IgD-negative memory B cell (primary cell): ENCODE data around the gene TBRG1. TPM values are rescaled to one million over a fixed set of nuclear protein-coding genes. Genes with fewer than 3 reads are reported as not detected.

Experiments
- H3K27ac Mint-ChIP-seq, 3 donors: one replicate each; pipeline ENCODE4 v1.8.0; 2020 to 2022; ENCODE audit warnings: mild to moderate bottlenecking in 3 of 3, mixed read lengths in 3 of 3, moderate library complexity in 1 of 3
- H3K27me3 Mint-ChIP-seq: one replicate; pipeline ENCODE4 v1.8.0; 2021; ENCODE audit warnings: mixed read lengths
- H3K36me3 Mint-ChIP-seq: one replicate; pipeline ENCODE4 v1.8.0; 2020; ENCODE audit warnings: mild to moderate bottlenecking, mixed read lengths
- H3K4me1 Mint-ChIP-seq, 3 donors: one replicate each; pipeline ENCODE4 v1.8.0; 2020 to 2022; ENCODE audit warnings: mixed read lengths in 3 of 3, mild to moderate bottlenecking in 1 of 3
- H3K4me3 Mint-ChIP-seq, 4 donors: one replicate each; pipeline ENCODE4 v1.8.0; 2020 to 2022; ENCODE audit warnings: mild to moderate bottlenecking in 4 of 4, mixed read lengths in 4 of 4, moderate library complexity in 3 of 4
- H3K9me3 Mint-ChIP-seq, 3 donors: one replicate each; pipeline ENCODE4 v1.8.0; 2020 to 2021; ENCODE audit warnings: mixed read lengths in 3 of 3, mild to moderate bottlenecking in 1 of 3
- polyA plus RNA-seq: library from polyadenylated mRNA; unstranded; fragments of 300-500 nt; fragmentation: Illumina TruSeq; gene quantifications from one replicate; pipeline ENCODE4 v1.2.3, GENCODE V29; 2021

Gene TBRG1
- polyA plus RNA-seq, 1 donor from 2014 or later: 35.9 TPM

DNA sequence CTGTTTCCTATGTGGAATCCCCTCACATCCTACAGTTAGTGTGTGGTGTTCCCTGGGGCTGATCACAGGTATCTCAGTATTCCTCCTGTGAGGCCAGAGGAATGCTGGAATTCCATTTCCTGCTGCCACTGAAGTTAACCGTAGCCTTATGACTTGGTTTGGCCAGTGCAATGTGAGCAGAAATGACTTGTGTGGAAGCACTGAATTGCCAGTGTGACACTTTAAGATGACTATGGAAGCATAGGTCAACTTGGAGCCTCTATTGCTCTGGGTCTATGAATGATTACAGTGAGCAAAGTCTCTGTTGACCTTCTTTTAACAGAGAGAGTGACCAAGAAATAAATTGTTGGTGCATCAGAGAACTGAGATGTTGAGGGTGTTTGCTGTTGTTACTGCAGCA lies 16.5 kb downstream of the TBRG1 start:
- Mint-ChIP-seq H3K9me3 (no peaks in the 10 kb centered on the region), H3K4me3 (no peak overlapping the region), H3K27ac (no peak overlapping the region), H3K36me3 (peaks cover 4% of the 10 kb centered on the region), H3K27me3 (no peaks in the 10 kb centered on the region), H3K4me1 (no peaks in the 10 kb centered on the region)

DNA sequence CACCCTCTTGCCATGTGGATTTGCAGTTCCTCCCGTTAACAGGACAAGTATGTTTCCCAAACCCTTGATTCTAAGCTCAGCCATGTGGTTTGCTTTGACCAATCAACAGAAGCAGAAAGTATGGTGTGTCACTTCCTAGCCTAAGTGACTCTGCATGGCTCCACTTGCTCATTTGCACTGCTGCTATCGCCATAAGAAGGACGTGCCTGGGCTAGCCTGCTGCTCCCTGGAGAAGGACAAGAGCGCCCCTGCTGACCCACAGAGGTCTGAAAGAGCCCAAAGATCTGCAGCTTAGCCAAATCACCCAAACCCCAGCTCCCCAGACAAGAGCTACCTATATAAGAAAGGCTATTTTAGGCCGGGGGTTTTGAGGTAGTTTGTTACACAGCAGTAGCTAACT lies 18.0 kb downstream of the TBRG1 start:
- Mint-ChIP-seq H3K9me3 (no peaks in the 10 kb centered on the region), H3K4me3 (no peak overlapping the region), H3K27ac (no peak overlapping the region), H3K36me3 (peaks cover 4% of the 10 kb centered on the region), H3K27me3 (no peaks in the 10 kb centered on the region), H3K4me1 (peaks cover 0 to 5% (median 2%) of the 10 kb centered on the region in 3 donors)

DNA sequence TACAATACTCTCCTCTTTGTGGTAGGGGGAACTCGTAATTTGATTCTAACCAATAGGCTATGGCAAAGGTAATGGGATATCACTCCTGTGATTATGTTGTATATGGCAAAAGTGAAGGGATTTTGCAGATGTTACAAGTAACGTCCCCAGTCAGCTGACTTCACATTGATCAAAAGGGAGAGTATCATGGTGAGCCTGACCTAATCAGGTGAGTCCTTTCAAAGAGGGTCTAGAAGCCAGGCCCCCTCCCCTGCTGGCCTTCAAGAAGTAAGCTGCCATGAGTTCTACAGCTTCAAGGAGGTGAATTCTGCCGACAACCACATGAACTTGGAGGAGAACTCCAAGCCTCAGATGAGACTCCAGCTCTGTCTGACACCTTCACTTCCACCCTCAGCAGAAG lies 20.0 kb downstream of the TBRG1 start:
- H3K27me3 Mint-ChIP-seq: no peaks in the 10 kb centered on the region
- peaks cover 6% of the 10 kb centered on the region for H3K36me3 Mint-ChIP-seq
- H3K4me1 Mint-ChIP-seq: peaks cover 6 to 12% (median 8%) of the 10 kb centered on the region in 3 donors
- H3K9me3 Mint-ChIP-seq: no peaks in the 10 kb centered on the region
- H3K27ac Mint-ChIP-seq: peak overlapping the region in 1 of 3 donors; percentile 76
- no peak overlapping the region for H3K4me3 Mint-ChIP-seq

DNA sequence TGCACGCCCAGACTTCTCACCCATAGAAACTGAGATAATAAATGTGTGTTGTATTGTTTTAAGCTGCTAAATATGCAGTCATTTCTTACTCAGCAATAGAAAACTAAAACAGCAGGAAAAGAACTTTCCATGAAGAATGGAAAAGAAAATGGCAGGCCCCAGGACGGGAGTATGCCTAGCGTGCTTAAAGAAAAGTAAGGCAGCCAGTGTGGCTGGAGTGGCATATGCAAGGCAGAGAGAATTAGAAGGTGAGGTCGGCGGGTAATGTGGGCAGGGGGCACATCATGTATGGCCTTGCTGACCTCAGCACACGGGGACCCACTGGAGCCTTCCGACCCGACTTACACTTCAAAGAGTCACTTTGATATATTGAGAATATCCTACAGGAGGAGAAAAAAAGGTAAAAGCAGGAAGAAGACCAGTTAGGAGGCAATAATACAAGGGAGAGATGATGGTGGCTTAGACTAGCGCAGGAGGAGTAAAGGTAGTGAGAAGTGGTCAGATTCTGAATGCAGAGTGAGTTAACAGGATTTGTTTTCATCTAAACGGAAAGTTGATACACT lies 20.5 kb downstream of the TBRG1 start:
- peaks cover 6 to 12% (median 8%) of the 10 kb centered on the region in 3 donors for H3K4me1 Mint-ChIP-seq

GRCh38 chr11:124643605-124644425 lies 21.2 kb downstream of the TBRG1 start:
- Mint-ChIP-seq H3K4me3 (no peak overlapping the region), H3K9me3 (no peaks in the 10 kb centered on the region), H3K27me3 (no peaks in the 10 kb centered on the region), H3K4me1 (peaks cover 6 to 12% (median 8%) of the 10 kb centered on the region in 3 donors), H3K36me3 (peaks cover 6% of the 10 kb centered on the region), H3K27ac (no peak overlapping the region)

More for the DNA sequence above, 20.5 kb downstream of the TBRG1 start:
- Mint-ChIP-seq H3K27me3 (no peaks in the 10 kb centered on the region), H3K27ac (peak overlapping the region in 1 of 3 donors; percentile 76), H3K36me3 (peaks cover 6% of the 10 kb centered on the region), H3K9me3 (no peaks in the 10 kb centered on the region), H3K4me3 (no peak overlapping the region)

- H3K27ac Mint-ChIP-seq: no peak overlapping the region
- peaks cover 6% of the 10 kb centered on the region for H3K36me3 Mint-ChIP-seq
- peaks cover 6 to 12% (median 8%) of the 10 kb centered on the region in 3 donors for H3K4me1 Mint-ChIP-seq
- H3K27me3 Mint-ChIP-seq: no peaks in the 10 kb centered on the region
- no peak overlapping the region for H3K4me3 Mint-ChIP-seq
- no peaks in the 10 kb centered on the region for H3K9me3 Mint-ChIP-seq
Measured at GRCh38 chr11:124644426-124645280, 22.0 kb downstream of the TBRG1 start.

DNA sequence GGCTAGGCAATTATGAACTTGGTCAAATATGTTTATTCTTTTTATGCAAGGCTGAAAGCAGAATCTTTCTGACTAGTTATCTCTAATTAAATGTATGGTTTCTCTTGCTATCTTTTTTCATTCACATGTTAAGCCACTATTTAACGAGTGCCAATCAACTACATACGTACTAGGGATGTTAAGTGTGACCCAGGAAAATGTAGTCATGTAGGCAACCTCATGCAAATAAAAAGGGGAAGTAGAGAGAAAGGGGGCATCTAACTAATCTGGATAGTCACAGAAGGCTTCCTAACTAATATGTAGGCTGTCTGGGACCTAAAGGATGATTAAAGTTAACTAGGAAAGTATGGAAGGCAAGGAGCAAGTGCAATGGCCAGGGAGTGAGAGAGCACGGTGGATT lies 23.5 kb downstream of the TBRG1 start:
- no peak overlapping the region for H3K4me3 Mint-ChIP-seq
- peaks cover 6 to 12% (median 8%) of the 10 kb centered on the region in 3 donors for H3K4me1 Mint-ChIP-seq
- H3K9me3 Mint-ChIP-seq: no peaks in the 10 kb centered on the region
- peaks cover 5% of the 10 kb centered on the region for H3K36me3 Mint-ChIP-seq
- H3K27me3 Mint-ChIP-seq: no peaks in the 10 kb centered on the region
- H3K27ac Mint-ChIP-seq: no peak overlapping the region

DNA sequence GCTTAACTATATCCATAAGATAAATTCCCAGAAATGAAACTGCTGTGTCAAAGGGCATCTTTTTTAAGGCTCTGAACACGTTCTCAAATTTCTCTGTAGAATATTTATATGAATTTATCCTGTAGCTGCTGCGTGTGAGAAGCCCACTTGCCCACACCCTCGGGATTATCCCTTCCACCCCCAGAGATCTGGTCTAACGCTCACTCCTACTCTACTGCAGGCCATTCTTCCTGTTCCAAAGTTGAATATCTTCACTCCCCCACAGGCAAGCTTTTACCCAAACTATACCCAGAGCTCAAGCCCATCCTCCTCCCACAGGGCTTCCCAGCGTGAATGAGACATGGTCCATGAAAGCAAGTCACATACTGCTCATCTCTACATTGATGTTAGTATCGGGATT lies 25.9 kb downstream of the TBRG1 start:
- no peaks in the 10 kb centered on the region for H3K9me3 Mint-ChIP-seq
- H3K36me3 Mint-ChIP-seq: peaks cover 6% of the 10 kb centered on the region
- no peaks in the 10 kb centered on the region for H3K27me3 Mint-ChIP-seq
- no peak overlapping the region for H3K4me3 Mint-ChIP-seq
- peaks cover 6 to 12% (median 8%) of the 10 kb centered on the region in 3 donors for H3K4me1 Mint-ChIP-seq
- no peak overlapping the region for H3K27ac Mint-ChIP-seq

- Mint-ChIP-seq H3K27me3 (no peaks in the 10 kb centered on the region), H3K4me1 (no peaks in the 10 kb centered on the region), H3K36me3 (peaks cover 4% of the 10 kb centered on the region), H3K27ac (no peak overlapping the region), H3K4me3 (no peak overlapping the region), H3K9me3 (no peaks in the 10 kb centered on the region)
Measured at GRCh38 chr11:124656774-124657630, 34.3 kb downstream of the TBRG1 start.

DNA sequence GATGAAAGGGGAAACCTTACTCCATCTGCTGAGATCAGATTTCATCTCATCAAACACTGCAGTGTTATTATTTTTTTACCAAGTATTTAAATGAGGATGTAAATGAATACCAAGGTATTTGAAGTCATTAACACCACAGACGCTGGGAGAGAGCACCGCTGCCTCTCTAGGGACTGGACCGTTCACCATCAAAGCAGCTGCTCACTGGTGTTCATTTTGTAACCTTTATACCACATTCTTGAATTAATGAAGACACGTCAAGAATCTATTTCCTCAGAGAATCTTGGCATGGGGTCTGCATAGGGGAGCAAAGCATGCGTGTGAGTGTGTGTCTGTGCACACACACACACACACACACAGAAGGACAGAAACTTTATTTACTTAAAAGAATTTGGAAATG lies 35.2 kb downstream of the TBRG1 start:
- H3K4me3 Mint-ChIP-seq: no peak overlapping the region
- H3K4me1 Mint-ChIP-seq: no peaks in the 10 kb centered on the region
- peaks cover 4% of the 10 kb centered on the region for H3K36me3 Mint-ChIP-seq
- H3K27ac Mint-ChIP-seq: no peak overlapping the region
- no peaks in the 10 kb centered on the region for H3K9me3 Mint-ChIP-seq
- no peaks in the 10 kb centered on the region for H3K27me3 Mint-ChIP-seq

- Mint-ChIP-seq H3K9me3 (no peaks in the 10 kb centered on the region), H3K27me3 (no peaks in the 10 kb centered on the region), H3K36me3 (peaks cover 4% of the 10 kb centered on the region), H3K4me1 (no peaks in the 10 kb centered on the region), H3K4me3 (no peak overlapping the region), H3K27ac (no peak overlapping the region)
Measured at GRCh38 chr11:124658501-124658900, 35.8 kb downstream of the TBRG1 start.

GRCh38 chr11:124658986-124659385 lies 36.3 kb downstream of the TBRG1 start:
- Mint-ChIP-seq H3K36me3 (peaks cover 4% of the 10 kb centered on the region), H3K27me3 (no peaks in the 10 kb centered on the region), H3K9me3 (no peaks in the 10 kb centered on the region), H3K4me3 (no peak overlapping the region), H3K27ac (no peak overlapping the region), H3K4me1 (no peaks in the 10 kb centered on the region)

GRCh38 chr11:124661553-124661952 lies 38.9 kb downstream of the TBRG1 start:
- H3K27ac Mint-ChIP-seq: no peak overlapping the region
- H3K4me1 Mint-ChIP-seq: no peaks in the 10 kb centered on the region
- H3K27me3 Mint-ChIP-seq: no peaks in the 10 kb centered on the region
- H3K4me3 Mint-ChIP-seq: no peak overlapping the region
- no peaks in the 10 kb centered on the region for H3K9me3 Mint-ChIP-seq
- peaks cover 8% of the 10 kb centered on the region for H3K36me3 Mint-ChIP-seq

GRCh38 chr11:124662106-124662505 lies 39.4 kb downstream of the TBRG1 start:
- Mint-ChIP-seq H3K9me3 (no peaks in the 10 kb centered on the region), H3K4me1 (no peaks in the 10 kb centered on the region), H3K4me3 (no peak overlapping the region), H3K27me3 (no peaks in the 10 kb centered on the region), H3K27ac (no peak overlapping the region), H3K36me3 (peaks cover 8% of the 10 kb centered on the region)
